Activated CD8-positive, alpha-beta memory T cell treated with anti-CD3 and anti-CD28 coated beads, Interleukin-2, amount 10 ng/mL, durations not matched to agents 7 days and 5 days (primary cell): ENCODE measurements around the gene SULT1A1. TPM values are rescaled to one million over a fixed set of nuclear protein-coding genes. Genes with fewer than 3 reads are reported as not detected.

Experiments used
- ATAC-seq: fragments of 150-1000 bp; cut with Tn5 transposase; one replicate; pipeline ENCODE4 v1.10.0; 2021; ENCODE audit warnings: moderate library complexity
- CTCF ChIA-PET: fragments of 350-600 bp; sonication (Branson Sonifier 250); formaldehyde crosslinking; loops from one replicate; lab custom pipeline; 2021; ENCODE audit warnings: antibody characterized with exemption; lab: Charles Lee
- DNase-seq: peaks from one replicate; pipeline ENCODE4 v3.0.0-alpha.2; 2020
- H3K27ac Mint-ChIP-seq: one replicate; pipeline ENCODE4 v1.8.0; 2021; ENCODE audit warnings: mild to moderate bottlenecking, mixed read lengths
- H3K27me3 Mint-ChIP-seq: one replicate; pipeline ENCODE4 v1.8.0; 2021; ENCODE audit warnings: mixed read lengths
- H3K36me3 Mint-ChIP-seq: one replicate; pipeline ENCODE4 v1.8.0; 2021; ENCODE audit warnings: mild to moderate bottlenecking, mixed read lengths
- H3K4me1 Mint-ChIP-seq: one replicate; pipeline ENCODE4 v1.8.0; 2021; ENCODE audit warnings: mixed read lengths
- H3K4me3 Mint-ChIP-seq: one replicate; pipeline ENCODE4 v1.8.0; 2021; ENCODE audit warnings: mild to moderate bottlenecking, moderate library complexity, mixed read lengths
- H3K9me3 Mint-ChIP-seq: one replicate; pipeline ENCODE4 v1.8.0; 2022; ENCODE audit warnings: low read depth, mixed read lengths
- total RNA-seq, 2 experiments: library from RNA; stranded (reverse); gene quantifications; one replicate each; pipeline ENCODE4 v1.2.3, GENCODE V29; 2021

SULT1A1 gene
- total RNA-seq, 2 experiments from 2014 or later, result 13.5 to 14.1 TPM

DNA sequence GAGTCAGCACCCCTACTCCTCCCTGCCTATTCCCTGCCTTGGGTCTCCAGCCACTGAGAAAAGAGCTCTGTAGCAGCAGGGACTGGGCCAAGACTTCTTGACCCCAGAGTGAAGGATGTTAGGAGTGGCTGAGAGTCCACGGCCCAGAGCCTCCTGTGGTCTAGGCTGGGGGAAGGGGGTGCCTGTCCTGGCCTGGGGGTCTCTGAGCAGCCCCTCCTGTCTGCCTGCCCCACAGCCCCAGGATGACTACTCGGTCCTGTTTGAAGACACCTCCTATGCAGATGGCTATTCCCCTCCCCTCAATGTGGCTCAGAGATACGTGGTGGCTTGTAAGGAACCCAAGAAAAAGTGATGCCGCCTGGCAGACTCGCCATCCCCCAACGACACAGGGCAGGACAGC lies 18.5 kb downstream of the SULT1A1 start:
- H3K27me3 Mint-ChIP-seq, result no peaks in the 10 kb centered on the region
- ATAC-seq (no peak), DNase-seq (no peak)
- no peak overlapping the region for H3K4me3 Mint-ChIP-seq
- H3K9me3 Mint-ChIP-seq, result no peaks in the 10 kb centered on the region
- no peak overlapping the region for H3K27ac Mint-ChIP-seq
- H3K36me3 Mint-ChIP-seq, result peaks cover 12% of the 10 kb centered on the region
- CTCF ChIA-PET, result no interaction called here
- peaks cover 8% of the 10 kb centered on the region for H3K4me1 Mint-ChIP-seq

GRCh38 chr16:28590384-28591340 lies 19.2 kb downstream of the SULT1A1 start:
- CTCF ChIA-PET, result no interaction called here
- DNase-seq (no peak), ATAC-seq (no peak)
- Mint-ChIP-seq H3K36me3 (peaks cover 14% of the 10 kb centered on the region), H3K9me3 (no peaks in the 10 kb centered on the region), H3K27ac (no peak overlapping the region), H3K4me1 (peaks cover 8% of the 10 kb centered on the region), H3K27me3 (no peaks in the 10 kb centered on the region), H3K4me3 (no peak overlapping the region)

- H3K27me3 Mint-ChIP-seq, result no peaks in the 10 kb centered on the region
- ATAC-seq, result no peak
- H3K9me3 Mint-ChIP-seq, result no peaks in the 10 kb centered on the region
- H3K27ac Mint-ChIP-seq, result no peak overlapping the region
- peaks cover 15% of the 10 kb centered on the region for H3K36me3 Mint-ChIP-seq
- peaks cover 8% of the 10 kb centered on the region for H3K4me1 Mint-ChIP-seq
- no peak overlapping the region for H3K4me3 Mint-ChIP-seq
- CTCF ChIA-PET, result no interaction called here
- DNase-seq, result no peak
Measured at GRCh38 chr16:28589930-28590329, 19.9 kb downstream of the SULT1A1 start.

DNA sequence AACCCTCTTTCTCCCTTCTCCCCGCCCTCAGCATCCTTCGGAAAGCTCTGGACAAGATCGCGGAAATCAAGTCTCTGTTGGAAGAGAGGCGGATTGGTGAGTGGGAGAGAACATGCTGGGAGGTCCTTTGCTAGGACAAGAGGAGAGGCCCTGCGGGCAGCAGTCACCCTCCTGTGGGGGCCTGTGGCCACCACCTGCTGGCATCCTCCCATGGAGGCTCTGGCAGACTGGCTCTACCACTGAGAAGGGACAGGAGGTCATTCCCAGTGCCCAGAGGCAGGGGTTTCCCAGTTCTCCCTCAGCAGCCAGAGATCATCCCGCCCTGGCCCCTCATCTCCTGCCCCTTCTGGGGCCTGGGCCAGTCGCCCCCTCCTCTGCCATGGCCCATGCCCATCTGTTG lies 20.8 kb downstream of the SULT1A1 start:
- H3K27ac Mint-ChIP-seq, result no peak overlapping the region
- no peaks in the 10 kb centered on the region for H3K9me3 Mint-ChIP-seq
- H3K27me3 Mint-ChIP-seq, result no peaks in the 10 kb centered on the region
- ATAC-seq, result no peak
- no peak for DNase-seq
- CTCF ChIA-PET, result no interaction called here
- peaks cover 18% of the 10 kb centered on the region for H3K36me3 Mint-ChIP-seq
- H3K4me1 Mint-ChIP-seq, result peaks cover 8% of the 10 kb centered on the region
- H3K4me3 Mint-ChIP-seq, result no peak overlapping the region

DNA sequence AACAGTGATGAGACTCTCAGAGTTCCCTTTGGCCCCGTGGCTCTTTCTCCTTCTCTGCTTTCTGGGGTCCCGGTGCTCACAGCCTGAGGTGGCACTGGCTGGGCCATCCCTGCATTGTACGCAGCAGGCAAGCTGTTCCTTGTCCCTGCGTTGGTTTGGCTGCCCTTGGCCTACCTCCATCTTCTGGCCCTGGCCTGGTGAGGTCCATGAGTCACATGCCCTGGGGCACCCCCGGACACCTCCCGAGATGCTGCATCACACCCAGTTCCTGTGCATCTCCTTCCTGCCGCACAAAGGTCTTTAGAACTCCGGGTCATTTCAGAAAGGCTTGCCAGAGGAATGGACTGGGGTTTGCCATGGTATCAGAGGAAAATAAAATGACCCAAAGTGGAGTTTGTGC lies 22.5 kb downstream of the SULT1A1 start:
- H3K9me3 Mint-ChIP-seq, result no peaks in the 10 kb centered on the region
- no peak overlapping the region for H3K4me3 Mint-ChIP-seq
- H3K27ac Mint-ChIP-seq, result no peak overlapping the region
- peaks cover 26% of the 10 kb centered on the region for H3K36me3 Mint-ChIP-seq
- no peak for ATAC-seq
- H3K4me1 Mint-ChIP-seq, result no peaks in the 10 kb centered on the region
- no peaks in the 10 kb centered on the region for H3K27me3 Mint-ChIP-seq
- no peak for DNase-seq
- CTCF ChIA-PET, result interaction anchor here (0.6 kb wide), 1 partner anchor 1549 kb away, joined by 3 read pairs; no protein-coding TSS in a partner anchor

DNA sequence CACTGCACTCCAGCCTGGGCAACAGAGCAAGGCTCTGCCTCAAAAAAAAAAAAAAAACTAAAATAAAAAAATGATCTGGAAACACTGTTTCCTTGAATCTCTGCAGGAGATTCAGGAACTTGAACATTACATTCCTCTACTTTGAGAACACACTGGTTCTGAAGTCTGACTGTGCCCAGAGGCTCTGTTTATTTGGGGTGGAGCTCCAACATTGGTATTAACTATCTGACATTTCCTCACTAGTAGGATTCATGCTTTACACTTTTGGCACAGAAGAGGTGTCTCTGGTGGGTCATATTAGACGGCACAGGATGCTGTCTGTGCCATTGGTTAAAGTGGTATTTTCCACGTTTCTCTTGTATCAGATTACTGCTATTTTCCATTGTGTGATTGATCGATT lies 23.4 kb downstream of the SULT1A1 start:
- Mint-ChIP-seq H3K9me3 (no peaks in the 10 kb centered on the region), H3K36me3 (peaks cover 30% of the 10 kb centered on the region), H3K27ac (no peak overlapping the region), H3K4me3 (no peak overlapping the region), H3K27me3 (no peaks in the 10 kb centered on the region), H3K4me1 (no peaks in the 10 kb centered on the region)
- ATAC-seq (no peak), DNase-seq (no peak)
- CTCF ChIA-PET, result interaction anchor here (1.0 kb wide), 1 partner anchor 32 kb away, joined by 3 read pairs; no protein-coding TSS in a partner anchor

DNA sequence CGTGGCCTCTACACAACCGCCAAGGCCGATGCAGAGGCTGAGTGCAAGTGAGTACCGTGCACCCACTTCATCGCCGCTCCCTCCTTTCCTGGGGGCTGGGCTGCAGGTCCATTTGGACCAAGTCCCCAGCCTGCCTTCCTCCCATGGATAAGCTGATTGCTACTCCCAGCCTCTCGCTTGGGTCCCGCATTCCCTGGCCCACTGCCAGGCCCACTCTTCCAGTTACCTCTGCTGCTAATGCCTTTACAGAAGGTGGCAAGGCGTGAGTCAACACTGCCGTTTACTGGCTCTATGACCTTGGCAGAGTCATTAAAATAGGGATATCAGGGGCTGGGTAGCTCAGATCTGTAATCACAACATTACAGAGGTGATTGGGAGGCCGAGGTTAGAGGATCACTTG lies 24.2 kb downstream of the SULT1A1 start:
- DNase-seq, result no peak
- Mint-ChIP-seq H3K36me3 (peaks cover 29% of the 10 kb centered on the region), H3K27ac (no peak overlapping the region), H3K9me3 (no peaks in the 10 kb centered on the region), H3K27me3 (no peaks in the 10 kb centered on the region), H3K4me1 (no peaks in the 10 kb centered on the region), H3K4me3 (no peak overlapping the region)
- CTCF ChIA-PET, result interaction anchor here (1.0 to 1.4 kb wide), 2 partner anchors 10 to 31 kb away, joined by 3 read pairs; no protein-coding TSS in a partner anchor
- no peak for ATAC-seq

DNA sequence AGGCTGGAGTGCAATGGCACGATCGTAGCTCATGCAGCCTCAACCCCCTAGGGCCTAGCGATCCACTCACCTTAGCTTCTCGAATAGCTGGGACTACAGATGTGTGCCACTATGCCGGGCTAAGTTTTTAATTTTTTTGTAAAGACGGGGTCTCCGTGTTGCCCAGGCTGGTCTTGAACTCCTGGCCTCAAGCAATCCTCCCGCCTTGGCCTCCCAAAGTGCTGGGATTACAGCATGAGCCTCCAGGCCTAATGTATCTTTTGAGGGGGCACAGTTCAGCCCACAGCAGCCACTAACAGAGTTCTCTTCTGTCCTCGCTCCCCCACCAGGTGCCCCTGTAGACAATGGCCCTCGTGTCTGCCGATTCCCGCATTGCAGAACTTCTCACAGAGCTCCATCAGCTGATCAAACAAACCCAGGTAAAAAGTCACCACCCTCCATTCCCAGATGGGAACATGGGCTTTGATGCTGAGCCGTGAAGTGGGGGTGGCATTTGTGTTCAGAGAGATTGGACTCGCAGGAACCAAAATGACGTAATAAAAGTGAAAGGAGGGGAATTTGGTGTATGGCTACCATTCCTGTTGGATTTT lies 29.0 kb downstream of the SULT1A1 start:
- Mint-ChIP-seq H3K4me1 (no peaks in the 10 kb centered on the region), H3K9me3 (no peaks in the 10 kb centered on the region), H3K4me3 (no peak overlapping the region), H3K27ac (no peak overlapping the region), H3K27me3 (no peaks in the 10 kb centered on the region), H3K36me3 (peaks cover 20% of the 10 kb centered on the region)
- DNase-seq (no peak), ATAC-seq (no peak)
- CTCF ChIA-PET, result no interaction called here

DNA sequence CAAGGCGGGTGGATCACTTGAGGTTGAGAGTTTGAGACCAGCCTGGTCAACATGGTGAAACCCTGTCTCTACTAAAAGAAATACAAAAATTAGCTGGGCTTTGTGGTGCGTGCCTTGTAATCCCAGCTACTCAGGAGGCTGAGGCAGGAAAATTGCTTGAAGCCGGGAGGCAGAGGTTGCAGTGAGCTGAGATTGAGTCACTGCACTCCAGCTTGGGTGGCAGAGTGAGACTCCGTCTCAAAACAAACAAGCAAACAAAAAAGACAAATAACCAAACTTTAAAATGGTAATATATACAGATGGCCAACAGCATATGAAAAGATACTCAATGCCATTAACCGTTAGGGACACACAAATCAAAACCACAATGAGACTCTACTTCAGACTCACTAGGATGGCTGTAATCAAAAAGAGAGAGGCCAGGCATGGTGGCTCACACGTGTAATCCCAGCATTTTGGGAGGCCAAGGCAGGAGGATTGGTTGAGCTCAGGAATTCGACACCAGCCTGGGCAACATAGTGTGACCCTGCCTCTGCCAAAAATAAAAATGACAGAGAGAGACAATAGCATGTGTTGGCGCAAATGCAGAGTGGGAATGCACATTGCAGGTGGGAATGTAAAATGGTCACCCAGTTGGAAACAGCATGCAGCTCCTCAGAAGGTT lies 34.3 kb downstream of the SULT1A1 start:
- no peaks in the 10 kb centered on the region for H3K4me1 Mint-ChIP-seq
- no peak for DNase-seq
- no peak overlapping the region for H3K27ac Mint-ChIP-seq
- H3K4me3 Mint-ChIP-seq, result no peak overlapping the region
- ATAC-seq, result no peak
- no peaks in the 10 kb centered on the region for H3K27me3 Mint-ChIP-seq
- no peaks in the 10 kb centered on the region for H3K9me3 Mint-ChIP-seq
- CTCF ChIA-PET, result interaction anchor here (1.1 kb wide), 1 partner anchor 10 kb away, joined by 3 read pairs; no protein-coding TSS in a partner anchor
- H3K36me3 Mint-ChIP-seq, result peaks cover 4% of the 10 kb centered on the region

DNA sequence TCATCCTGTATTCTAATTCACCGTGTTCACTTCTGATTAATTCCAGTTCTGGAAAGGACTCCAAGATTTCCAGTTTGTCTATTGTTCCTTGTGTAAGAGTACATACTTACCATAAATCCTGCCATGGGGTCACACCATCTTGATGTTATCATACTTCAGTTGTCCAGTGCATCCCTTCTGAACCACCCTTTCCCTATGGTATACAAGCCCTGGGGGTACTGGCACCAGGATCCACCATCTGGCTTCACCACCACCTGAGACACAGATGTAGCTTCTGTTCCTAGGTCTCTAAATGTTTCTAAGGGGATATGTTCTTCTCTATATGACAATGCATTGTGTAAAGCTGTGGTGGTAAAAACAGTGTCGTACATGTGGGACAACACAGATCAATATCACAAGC lies 34.9 kb downstream of the SULT1A1 start:
- Mint-ChIP-seq H3K36me3 (peaks cover 4% of the 10 kb centered on the region), H3K27me3 (no peaks in the 10 kb centered on the region), H3K27ac (no peak overlapping the region), H3K4me3 (no peak overlapping the region), H3K4me1 (no peaks in the 10 kb centered on the region), H3K9me3 (no peaks in the 10 kb centered on the region)
- DNase-seq (no peak), ATAC-seq (no peak)
- CTCF ChIA-PET, result interaction anchor here (1.1 kb wide), 1 partner anchor 10 kb away, joined by 3 read pairs; no protein-coding TSS in a partner anchor

DNA sequence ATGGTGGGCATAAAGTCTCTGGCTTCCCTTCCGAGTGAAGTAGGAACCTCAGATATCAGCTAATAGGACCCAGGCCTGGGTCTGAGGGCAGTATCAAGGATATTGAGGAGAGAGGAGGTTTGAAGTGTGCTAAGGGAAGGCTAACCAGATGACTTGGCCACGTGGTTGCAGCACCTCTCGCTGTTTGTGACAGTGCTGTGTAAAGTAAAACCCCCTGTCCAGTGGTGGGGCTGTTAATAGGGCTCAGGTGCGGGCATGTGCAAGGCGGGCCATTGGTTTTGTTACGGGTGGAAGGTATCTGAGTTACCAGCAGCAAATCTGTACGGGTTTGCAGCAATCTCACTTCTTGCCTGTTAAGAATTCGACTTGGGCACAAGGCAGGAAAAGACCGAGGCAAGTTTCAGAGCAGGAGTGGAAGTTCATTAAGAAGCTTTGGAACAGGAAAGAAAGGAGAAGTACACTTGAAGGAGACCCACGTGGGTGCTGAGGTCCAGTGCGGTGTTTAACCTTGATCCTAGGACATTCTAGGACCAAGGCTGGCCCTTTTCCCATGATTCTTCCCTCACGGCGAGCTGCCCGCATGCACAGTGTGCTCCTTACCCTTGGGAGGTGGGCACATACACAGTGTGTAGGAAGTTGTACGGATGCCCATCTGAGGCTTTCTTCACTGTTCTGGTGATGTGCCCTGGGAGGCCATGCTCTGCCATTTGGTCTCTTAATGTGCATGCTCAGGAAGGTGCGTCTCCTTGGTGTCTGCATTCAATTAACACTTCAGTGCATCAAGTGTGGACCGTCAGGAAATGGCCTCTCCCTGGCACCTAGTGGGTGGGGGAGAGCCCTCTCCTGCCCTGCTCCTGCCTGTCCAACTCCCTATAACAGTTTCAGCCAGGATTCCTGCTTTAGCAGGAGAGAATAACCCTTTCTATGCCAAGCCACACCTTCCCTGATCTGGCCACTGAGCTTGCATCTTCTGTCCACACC lies 35.8 kb downstream of the SULT1A1 start:
- Mint-ChIP-seq H3K27ac (no peak overlapping the region), H3K36me3 (peaks cover 4% of the 10 kb centered on the region), H3K4me1 (no peaks in the 10 kb centered on the region), H3K27me3 (no peaks in the 10 kb centered on the region), H3K9me3 (no peaks in the 10 kb centered on the region), H3K4me3 (no peak overlapping the region)
- CTCF ChIA-PET, result interaction anchor here (1.3 kb wide), 1 partner anchor 50 kb away, joined by 3 read pairs; no protein-coding TSS in a partner anchor
- ATAC-seq, result no peak
- no peak for DNase-seq

- CTCF ChIA-PET, result interaction anchor here (1.3 kb wide), 1 partner anchor 49 kb away, joined by 3 read pairs; no protein-coding TSS in a partner anchor
- no peak for DNase-seq
- no peak for ATAC-seq
- Mint-ChIP-seq H3K27me3 (no peaks in the 10 kb centered on the region), H3K4me1 (no peaks in the 10 kb centered on the region), H3K36me3 (peaks cover 8% of the 10 kb centered on the region), H3K9me3 (no peaks in the 10 kb centered on the region), H3K27ac (no peak overlapping the region), H3K4me3 (no peak overlapping the region)
Measured at GRCh38 chr16:28572696-28573510, 36.9 kb downstream of the SULT1A1 start.
